Endothelial cell of umbilical vein (primary cell): Measurements from ENCODE around the gene GLI1.

ENCODE experiments used
- EZH2 ChIP-seq: IDR thresholded peaks from 2 replicates; pipeline ENCODE4 v1.6.1; 2012; ENCODE audit warnings: borderline replicate concordance, low read depth, mild to moderate bottlenecking, moderate library complexity, low read length, inconsistent platforms; ENCODE audit not compliant: severe bottlenecking
- FOS ChIP-seq: IDR thresholded peaks from 2 replicates; pipeline ENCODE4 v1.6.1; 2011; ENCODE audit warnings: mild to moderate bottlenecking, low read length, moderate library complexity, borderline replicate concordance; ENCODE audit not compliant: insufficient read depth
- GATA2 ChIP-seq: IDR thresholded peaks from 2 replicates; pipeline ENCODE4 v1.7.0; 2011; ENCODE audit warnings: low read depth, mild to moderate bottlenecking, moderate library complexity, mixed read lengths, low read length; ENCODE audit not compliant: insufficient read length, insufficient read depth
- JUN ChIP-seq: IDR thresholded peaks from 2 replicates; pipeline ENCODE4 v1.6.1; 2011; ENCODE audit warnings: borderline replicate concordance, low read depth; ENCODE audit not compliant: insufficient read length, insufficient read depth
- MYC ChIP-seq: IDR thresholded peaks from one replicate; pipeline ENCODE4 v1.6.1; 2011; ENCODE audit warnings: mild to moderate bottlenecking, low read depth, low read length
- POLR2A ChIP-seq: IDR thresholded peaks from 2 replicates; pipeline ENCODE4 v1.6.1; 2012; ENCODE audit warnings: low read depth, mild to moderate bottlenecking, control low read depth, low read length
- POLR2AphosphoS5 ChIP-seq: IDR thresholded peaks from 2 replicates; pipeline ENCODE4 v1.6.1; 2012; ENCODE audit warnings: low read depth, mild to moderate bottlenecking, control low read depth, low read length, moderate library complexity; ENCODE audit not compliant: insufficient read depth
- TF ChIP-seq, protein P1 (sequence below), 2 donors: IDR thresholded peaks; 1 replicate in 1 of 2; 2 replicates in 1 of 2; pipeline ENCODE4 v1.5.1; 2011; ENCODE audit warnings: low read length in 2 of 2, mild to moderate bottlenecking in 2 of 2, moderate library complexity in 2 of 2, control low read depth in 1 of 2, inconsistent platforms in 1 of 2, low read depth in 1 of 2; ENCODE audit not compliant: insufficient read depth in 1 of 2; ENCODE audit errors: extremely low read depth in 1 of 2
- TF ChIP-seq, protein P2 (sequence below): IDR thresholded peaks from 2 replicates; pipeline ENCODE4 v1.6.1; 2011; ENCODE audit not compliant: insufficient read depth, insufficient read length

DNA sequence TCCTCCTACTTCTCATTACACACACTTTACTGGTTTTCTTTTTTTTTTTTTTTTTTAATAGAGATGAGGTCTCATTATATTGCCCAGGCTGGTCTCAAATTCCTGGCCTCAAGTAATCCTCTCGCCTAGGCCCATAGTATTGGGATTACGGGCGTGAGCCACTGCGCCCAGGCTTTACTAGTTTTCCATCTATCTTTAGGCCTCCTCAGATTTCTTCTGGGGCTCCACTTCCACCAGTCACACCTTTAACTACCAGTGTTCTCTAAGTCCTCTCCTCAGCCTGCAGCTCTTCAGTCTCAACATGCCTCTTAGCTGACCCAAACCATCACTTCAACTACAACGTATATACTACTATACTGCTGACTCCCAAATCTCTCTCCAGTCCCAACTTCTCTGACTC is 39.1 kb upstream of the GLI1 start:
- TF ChIP-seq FOS (no peak), POLR2A (no peak), EZH2 (no peak), POLR2AphosphoS5 (no peak), JUN (no peak), MYC (no peak), GATA2 (no peak)
- TF ChIP-seq, protein P1, sequence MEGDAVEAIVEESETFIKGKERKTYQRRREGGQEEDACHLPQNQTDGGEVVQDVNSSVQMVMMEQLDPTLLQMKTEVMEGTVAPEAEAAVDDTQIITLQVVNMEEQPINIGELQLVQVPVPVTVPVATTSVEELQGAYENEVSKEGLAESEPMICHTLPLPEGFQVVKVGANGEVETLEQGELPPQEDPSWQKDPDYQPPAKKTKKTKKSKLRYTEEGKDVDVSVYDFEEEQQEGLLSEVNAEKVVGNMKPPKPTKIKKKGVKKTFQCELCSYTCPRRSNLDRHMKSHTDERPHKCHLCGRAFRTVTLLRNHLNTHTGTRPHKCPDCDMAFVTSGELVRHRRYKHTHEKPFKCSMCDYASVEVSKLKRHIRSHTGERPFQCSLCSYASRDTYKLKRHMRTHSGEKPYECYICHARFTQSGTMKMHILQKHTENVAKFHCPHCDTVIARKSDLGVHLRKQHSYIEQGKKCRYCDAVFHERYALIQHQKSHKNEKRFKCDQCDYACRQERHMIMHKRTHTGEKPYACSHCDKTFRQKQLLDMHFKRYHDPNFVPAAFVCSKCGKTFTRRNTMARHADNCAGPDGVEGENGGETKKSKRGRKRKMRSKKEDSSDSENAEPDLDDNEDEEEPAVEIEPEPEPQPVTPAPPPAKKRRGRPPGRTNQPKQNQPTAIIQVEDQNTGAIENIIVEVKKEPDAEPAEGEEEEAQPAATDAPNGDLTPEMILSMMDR (IDR thresholded peaks at IDR 0.05; ENCODE audit: extremely low read depth in 1 of 2, insufficient read depth in 1 of 2, low read depth in 1 of 2, low read length in 2 of 2): no peak
- TF ChIP-seq, protein P2, sequence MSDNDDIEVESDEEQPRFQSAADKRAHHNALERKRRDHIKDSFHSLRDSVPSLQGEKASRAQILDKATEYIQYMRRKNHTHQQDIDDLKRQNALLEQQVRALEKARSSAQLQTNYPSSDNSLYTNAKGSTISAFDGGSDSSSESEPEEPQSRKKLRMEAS: no peak
